Suppressor macrophage treated with lipopolysaccharide for 1 hour (primary cell): Measurements from ENCODE around the gene HUS1B.
A peak's percentile ranks its signal among the peaks of the same experiment; 100 is the strongest.
"Not testable (repeated sequence)": the region's sequence is repeated elsewhere in the genome, so short reads cannot be mapped to it uniquely, and the experiment has no call there.

Experiments used
- DNase-seq, 3 donors: peaks; one replicate each; pipeline ENCODE4 v3.0.0-alpha.2; 2020 to 2022

HUS1B gene

GRCh38 chr6:678520-678919, 21.6 kb upstream of the HUS1B start:
- no peak for DNase-seq

- DNase-seq = no peak
These were observed 21.0 kb upstream of the HUS1B start for GRCh38 chr6:677919-678318.

- no peak for DNase-seq
These were observed 18.1 kb upstream of the HUS1B start for GRCh38 chr6:674956-675355.

GRCh38 chr6:674406-674805, 17.5 kb upstream of the HUS1B start:
- no peak for DNase-seq

GRCh38 chr6:667253-667927, 10.5 kb upstream of the HUS1B start:
- no peak for DNase-seq

- DNase-seq = no peak
These were observed 8.7 kb upstream of the HUS1B start for GRCh38 chr6:665403-666267.

- DNase-seq = not testable (repeated sequence)
These were observed 6.9 kb upstream of the HUS1B start for GRCh38 chr6:663788-664187.

GRCh38 chr6:659716-660581, 3.0 kb upstream of the HUS1B start:
- no peak for DNase-seq

GRCh38 chr6:658244-658643, 1.3 kb upstream of the HUS1B start:
- DNase-seq = no peak

GRCh38 chr6:657743-658142, 843 bp upstream of the HUS1B start:
- DNase-seq = no peak

GRCh38 chr6:654136-654535, 2.8 kb downstream of the HUS1B start:
- DNase-seq = no peak

- DNase-seq = no peak
These were observed 4.0 kb downstream of the HUS1B start for GRCh38 chr6:652865-653264.

- DNase-seq = no peak
These were observed 6.8 kb downstream of the HUS1B start for GRCh38 chr6:650098-650497.

GRCh38 chr6:642805-643204, 14.1 kb downstream of the HUS1B start:
- DNase-seq = peak in 1 of 3 donors; percentile 24

- no peak for DNase-seq
These were observed 15.5 kb downstream of the HUS1B start for GRCh38 chr6:641225-641985.

GRCh38 chr6:636488-636887, 20.4 kb downstream of the HUS1B start:
- no peak for DNase-seq

GRCh38 chr6:635233-635632, 21.7 kb downstream of the HUS1B start:
- DNase-seq = no peak

GRCh38 chr6:633611-634010, 23.3 kb downstream of the HUS1B start:
- DNase-seq = no peak

- DNase-seq = no peak
These were observed 28.1 kb downstream of the HUS1B start for GRCh38 chr6:628766-629165.

GRCh38 chr6:626236-626635, 30.7 kb downstream of the HUS1B start:
- DNase-seq = no peak

GRCh38 chr6:624979-625378, 31.9 kb downstream of the HUS1B start:
- no peak for DNase-seq

GRCh38 chr6:622462-622861, 34.4 kb downstream of the HUS1B start:
- no peak for DNase-seq

GRCh38 chr6:621931-622330, 35.0 kb downstream of the HUS1B start:
- no peak for DNase-seq
